Parathyroid adenoma (tissue), 2 donors: ENCODE measurements around the gene BLCAP.

Experiments used
- H2AFZ ChIP-seq: fragments of 300-600 bp; sonication (generic); one replicate; pipeline ENCODE4 v1.7.0; 2017; ENCODE audit warnings: antibody characterized with exemption, mild to moderate bottlenecking
- H3K27ac ChIP-seq: fragments of 300-600 bp; sonication (generic); one replicate; pipeline ENCODE4 v1.7.0; 2017
- H3K27me3 ChIP-seq: fragments of 300-600 bp; sonication (generic); one replicate; pipeline ENCODE4 v1.7.0; 2017; ENCODE audit warnings: low read length; ENCODE audit not compliant: control insufficient read depth, insufficient read depth
- H3K36me3 ChIP-seq: fragments of 300-600 bp; sonication (generic); one replicate; pipeline ENCODE4 v1.7.0; 2017; ENCODE audit warnings: low read length; ENCODE audit not compliant: control insufficient read depth, insufficient read depth
- H3K4me1 ChIP-seq: fragments of 300-600 bp; sonication (generic); one replicate; pipeline ENCODE4 v1.7.0; 2017; ENCODE audit warnings: control low read depth
- H3K4me2 ChIP-seq: fragments of 300-600 bp; sonication (generic); one replicate; pipeline ENCODE4 v1.7.0; 2017; ENCODE audit warnings: low read length
- H3K4me3 ChIP-seq: fragments of 300-600 bp; sonication (generic); one replicate; pipeline ENCODE4 v1.7.0; 2017; ENCODE audit warnings: low read depth, low read length
- H3K79me2 ChIP-seq: fragments of 300-600 bp; sonication (generic); one replicate; pipeline ENCODE4 v1.7.0; 2017; ENCODE audit warnings: control low read depth
- H3K9ac ChIP-seq: fragments of 300-600 bp; sonication (generic); one replicate; pipeline ENCODE4 v1.7.0; 2017; ENCODE audit warnings: mild to moderate bottlenecking
- H3K9me3 ChIP-seq: fragments of 300-600 bp; sonication (generic); one replicate; pipeline ENCODE4 v1.7.0; 2017; ENCODE audit warnings: low read length; ENCODE audit not compliant: control insufficient read depth
- TF ChIP-seq, protein P1 (sequence below): fragments of 300-600 bp; sonication (generic); IDR thresholded peaks from one replicate; pipeline ENCODE4 v1.7.0; 2017; ENCODE audit warnings: antibody characterized with exemption, mild to moderate bottlenecking
- donor health status: primary hyperparathyroidism.

Gene BLCAP

GRCh38 chr20:37531856-37532255 lies 4.2 kb upstream of the BLCAP start:
- Histone ChIP-seq H2AFZ (no peak overlapping the region), H3K4me3 (no peak overlapping the region), H3K79me2 (peaks cover 7% of the 10 kb centered on the region), H3K9ac (no peak overlapping the region), H3K36me3 (no peaks in the 10 kb centered on the region), H3K9me3 (no peaks in the 10 kb centered on the region), H3K4me2 (no peak overlapping the region), H3K27me3 (no peaks in the 10 kb centered on the region), H3K27ac (no peak overlapping the region), H3K4me1 (no peaks in the 10 kb centered on the region)
- TF ChIP-seq, protein P1, sequence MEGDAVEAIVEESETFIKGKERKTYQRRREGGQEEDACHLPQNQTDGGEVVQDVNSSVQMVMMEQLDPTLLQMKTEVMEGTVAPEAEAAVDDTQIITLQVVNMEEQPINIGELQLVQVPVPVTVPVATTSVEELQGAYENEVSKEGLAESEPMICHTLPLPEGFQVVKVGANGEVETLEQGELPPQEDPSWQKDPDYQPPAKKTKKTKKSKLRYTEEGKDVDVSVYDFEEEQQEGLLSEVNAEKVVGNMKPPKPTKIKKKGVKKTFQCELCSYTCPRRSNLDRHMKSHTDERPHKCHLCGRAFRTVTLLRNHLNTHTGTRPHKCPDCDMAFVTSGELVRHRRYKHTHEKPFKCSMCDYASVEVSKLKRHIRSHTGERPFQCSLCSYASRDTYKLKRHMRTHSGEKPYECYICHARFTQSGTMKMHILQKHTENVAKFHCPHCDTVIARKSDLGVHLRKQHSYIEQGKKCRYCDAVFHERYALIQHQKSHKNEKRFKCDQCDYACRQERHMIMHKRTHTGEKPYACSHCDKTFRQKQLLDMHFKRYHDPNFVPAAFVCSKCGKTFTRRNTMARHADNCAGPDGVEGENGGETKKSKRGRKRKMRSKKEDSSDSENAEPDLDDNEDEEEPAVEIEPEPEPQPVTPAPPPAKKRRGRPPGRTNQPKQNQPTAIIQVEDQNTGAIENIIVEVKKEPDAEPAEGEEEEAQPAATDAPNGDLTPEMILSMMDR = no peak

DNA sequence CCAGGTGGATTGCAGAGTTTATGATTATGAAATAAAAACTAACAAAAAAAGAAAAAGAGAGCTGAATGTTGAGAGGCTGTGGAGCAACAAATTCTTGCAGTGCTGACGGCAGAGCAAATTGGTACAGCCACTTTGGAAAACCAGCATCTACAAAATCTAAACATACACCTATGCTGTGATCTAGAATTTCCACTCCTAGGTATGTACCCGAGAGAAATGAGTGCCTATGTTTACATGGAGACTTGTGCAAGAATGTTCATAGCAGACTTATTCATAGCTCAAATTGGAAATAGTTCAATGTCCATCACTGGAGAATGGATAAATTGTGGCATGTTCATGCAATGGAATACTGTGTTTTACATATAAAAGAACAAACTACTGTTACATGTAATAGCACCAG lies 3.0 kb upstream of the BLCAP start:
- Histone ChIP-seq H3K4me1 (peaks cover 6% of the 10 kb centered on the region), H3K36me3 (no peaks in the 10 kb centered on the region), H3K4me2 (no peak overlapping the region), H3K9me3 (no peaks in the 10 kb centered on the region), H3K79me2 (peaks cover 19% of the 10 kb centered on the region), H2AFZ (no peak overlapping the region), H3K4me3 (no peak overlapping the region), H3K27ac (no peak overlapping the region), H3K9ac (no peak overlapping the region), H3K27me3 (no peaks in the 10 kb centered on the region)
- TF ChIP-seq, protein P1 = no peak

DNA sequence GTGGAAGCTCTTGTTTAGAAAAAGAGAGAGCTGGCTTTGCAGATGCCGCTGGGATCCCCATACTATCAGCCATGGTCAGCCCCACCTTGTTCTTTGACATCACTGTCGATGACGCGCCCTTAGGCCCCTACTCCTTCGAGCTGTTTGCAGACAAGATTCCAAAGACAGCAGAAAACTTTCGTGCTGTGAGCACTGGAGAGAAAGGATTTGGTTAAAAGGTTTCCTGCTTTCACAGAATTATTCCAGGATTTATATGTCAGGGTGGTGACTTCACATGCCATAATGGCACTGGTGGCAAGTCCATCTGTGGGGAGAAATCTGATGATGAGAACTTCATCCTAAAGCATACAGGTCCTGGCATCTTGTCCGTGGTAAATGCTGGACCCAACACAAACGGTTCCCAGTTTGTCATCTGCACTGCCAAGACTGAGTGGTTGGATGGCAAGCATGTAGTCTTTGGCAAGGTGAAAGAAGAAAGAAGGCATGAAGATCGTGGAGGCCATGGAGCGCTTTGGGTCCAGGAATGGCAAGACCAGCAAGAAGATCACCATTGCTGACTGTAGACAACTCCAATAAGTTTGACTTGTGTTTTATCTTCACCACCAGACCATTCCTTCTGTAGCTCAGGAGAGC lies 2.4 kb upstream of the BLCAP start:
- H3K4me2 ChIP-seq = no peak overlapping the region
- no peaks in the 10 kb centered on the region for H3K27me3 ChIP-seq
- H3K9ac ChIP-seq = no peak overlapping the region
- H3K27ac ChIP-seq = no peak overlapping the region
- H3K79me2 ChIP-seq = peaks cover 25% of the 10 kb centered on the region
- no peaks in the 10 kb centered on the region for H3K36me3 ChIP-seq
- H3K4me3 ChIP-seq = no peak overlapping the region
- no peak overlapping the region for H2AFZ ChIP-seq
- H3K4me1 ChIP-seq = peaks cover 9% of the 10 kb centered on the region
- TF ChIP-seq, protein P1 = no peak
- no peaks in the 10 kb centered on the region for H3K9me3 ChIP-seq

DNA sequence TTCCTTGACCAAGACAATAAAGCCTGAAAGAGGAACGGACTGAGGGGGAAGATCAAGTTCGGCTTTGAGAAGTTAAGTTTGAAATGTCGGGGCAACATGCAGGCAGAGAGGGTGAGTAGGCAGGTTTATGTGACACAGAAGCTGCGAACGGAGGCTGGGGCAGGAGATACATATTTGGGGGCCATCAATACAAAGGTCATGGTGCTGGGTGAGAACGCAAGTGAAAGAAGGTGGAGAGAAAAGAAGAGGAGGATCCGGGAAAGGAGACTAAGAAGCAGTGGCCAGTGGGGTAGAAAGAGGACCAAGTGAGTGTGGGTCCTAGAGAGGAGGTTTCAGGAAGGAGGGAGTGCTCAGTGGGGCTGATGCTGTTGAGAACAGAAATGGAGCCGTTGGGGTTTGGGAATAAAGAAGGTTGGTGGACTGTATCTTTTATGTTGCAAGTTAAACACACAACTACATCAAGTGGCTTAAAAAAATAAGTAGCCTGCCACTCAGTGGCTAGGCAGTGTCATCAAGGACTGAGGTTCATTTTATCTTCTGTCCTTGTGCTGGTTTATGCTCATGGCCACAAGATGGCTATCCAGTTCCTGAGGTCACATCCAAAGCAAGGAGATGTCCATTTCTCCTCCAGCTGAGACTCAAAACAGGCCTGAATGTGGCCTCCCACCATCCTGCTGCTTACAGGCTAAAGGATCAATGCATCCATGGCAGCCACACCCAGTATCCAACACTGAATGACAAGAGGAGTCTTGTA lies 1.7 kb upstream of the BLCAP start:
- no peak overlapping the region for H3K27ac ChIP-seq
- peaks cover 16% of the 10 kb centered on the region for H3K4me1 ChIP-seq
- no peak overlapping the region for H3K9ac ChIP-seq
- TF ChIP-seq, protein P1 = no peak
- H3K79me2 ChIP-seq = peaks cover 32% of the 10 kb centered on the region
- H3K27me3 ChIP-seq = no peaks in the 10 kb centered on the region
- no peak overlapping the region for H2AFZ ChIP-seq
- H3K9me3 ChIP-seq = no peaks in the 10 kb centered on the region
- no peak overlapping the region for H3K4me3 ChIP-seq
- H3K36me3 ChIP-seq = no peaks in the 10 kb centered on the region
- no peak overlapping the region for H3K4me2 ChIP-seq
